Adrenal gland (tissue), 12 donors: Measurements from ENCODE around the gene HM13. TPM values are rescaled to one million over a fixed set of nuclear protein-coding genes. Genes with fewer than 3 reads are reported as not detected.
"Not testable (repeated sequence)": the region's sequence is repeated elsewhere in the genome, so short reads cannot be mapped to it uniquely, and the experiment has no call there.

Experiments
- DNase-seq, 7 donors: peaks; one replicate each; pipeline ENCODE4 v3.0.0-alpha.2; 2019 to 2020
- H3K27ac ChIP-seq, 5 donors: fragments of 200-600 bp; sonication (generic) in 4 of 5; 1 replicate in 3 of 5; 2 replicates in 2 of 5; pipeline versions ENCODE4 v1.5.1 to v1.8.0; 2016 to 2020; ENCODE audit warnings: mild to moderate bottlenecking in 1 of 5
- H3K27me3 ChIP-seq: fragments of 200-600 bp; 2 replicates; pipeline ENCODE4 v1.8.0; 2021
- H3K36me3 ChIP-seq, 2 donors: fragments of 200-600 bp; replicated peaks in 1 of 2; 1 replicate in 1 of 2; 2 replicates in 1 of 2; pipeline versions ENCODE4 v1.5.1 to v1.8.0; 2018 to 2022
- H3K4me1 ChIP-seq, 2 donors: fragments of 200-600 bp; replicated peaks in 1 of 2; 1 replicate in 1 of 2; 2 replicates in 1 of 2; pipeline versions ENCODE4 v1.5.1 to v1.8.0; 2018 to 2021
- H3K4me3 ChIP-seq, 4 donors: fragments of 200-600 bp; sonication (generic) in 3 of 4; one replicate each; pipeline ENCODE4 v1.5.1; 2016 to 2018
- H3K9me3 ChIP-seq, 3 donors: fragments of 200-600 bp; sonication (generic) in 1 of 3; replicated peaks in 1 of 3; 1 replicate in 2 of 3; 2 replicates in 1 of 3; pipeline versions ENCODE4 v1.5.1 to v1.8.0; 2016 to 2021
- POLR2A ChIP-seq, 2 donors: fragments of 450-650 bp; IDR thresholded peaks; one replicate each; pipeline ENCODE4 v1.6.1; 2017; ENCODE audit warnings: antibody characterized with exemption in 2 of 2, mild to moderate bottlenecking in 2 of 2, moderate library complexity in 1 of 2
- WGBS, 4 donors: extraction: QIAGEN DNeasy Blood & Tissue Kit in 2 of 4; methylation state at CpG; one replicate each; pipeline versions ENCODE4 v1.1.5 to v1.1.7; 2013 to 2017; 5-methylcytosine and 5-hydroxymethylcytosine counted together
- intact Hi-C, 2 donors: fragments of 100-400 bp; cut with DNase I; formaldehyde crosslinking; loops; one replicate each; pipeline versions ENCODE4 v1.14.1 to v1.15.0; 2022 to 2023
- polyA plus RNA-seq, 3 donors: library from polyadenylated mRNA; stranded (reverse); fragments of 200-250 nt in 2 of 3; fragments of 350-450 nt in 1 of 3; fragmentation: Illumina TruSeq in 1 of 3; extraction: RNeasy Lipid Tissue Mini Kit (QIAGEN cat#74804) in 1 of 3; gene quantifications; one replicate each; pipeline ENCODE4 v1.2.3, GENCODE V29; 2013 to 2014
- total RNA-seq, 9 donors: library from RNA; depleted of rRNA in 4 of 9; stranded (reverse); fragments of >200 nt in 4 of 9; fragments of 120-200 nt in 1 of 9; fragmentation: NEBNext Ultra II Directional in 1 of 9; extraction: Animal tissue kit (Norgen Biotek cat#: 25700) in 1 of 9; gene quantifications; one replicate each; pipeline versions ENCODE4 v1.1.0 to v1.2.4, GENCODE V29; 2013 to 2023
- TF ChIP-seq, protein P1 (sequence below), 6 experiments: fragments of 450-650 bp in 4 of 6; fragments of 200-600 bp in 2 of 6; sonication (generic) in 1 of 6; IDR thresholded peaks; 1 replicate in 5 of 6; 2 replicates in 1 of 6; pipeline versions ENCODE4 v1.5.1 to v1.8.0; 2016 to 2021; ENCODE audit warnings: antibody characterized with exemption in 6 of 6, mild to moderate bottlenecking in 2 of 6, moderate library complexity in 1 of 6
- donor health status: healthy with polysubstance abuse.
- donor health status: Bipolar disorder and iron deficiency.
- donor health status: DM: yes; HTN: yes; CAD: no.
- donor health status: DM: no; HTN: no; CAD: no.
- donor health status: DM: no; HTN: no; CAD: no.
- donor health status: DM: yes; HTN: yes; CAD: no.

Gene HM13
- total and polyA plus RNA-seq, 12 donors = 48.5 to 356 (median 157) TPM

- Histone ChIP-seq H3K4me3 (peak overlapping the region in 2 of 4 donors; percentile 35 to 49), H3K9me3 (no peaks in the 10 kb centered on the region), H3K36me3 (peaks cover 0 to 5% of the 10 kb centered on the region in 2 donors), H3K27ac (peak overlapping the region; percentile 64 to 95 (median 93)), H3K4me1 (peaks cover 13 to 24% of the 10 kb centered on the region in 2 donors), H3K27me3 (no peaks in the 10 kb centered on the region)
- 0 to 1% (median 1%) methylated on average over 13 to 63 of the region's 63 CpGs for WGBS, 4 donors
- DNase-seq = peak; percentile 96 to 99 (median 98)
- intact Hi-C loops = loop anchor here in 1 of 2 donors (5.0 kb wide), 1 partner anchor 149 kb away; the partner anchor contains the start of gene BCL2L1
- TF ChIP-seq POLR2A (IDR thresholded peaks at IDR 0.05) = peak; percentile 93 to 95
- TF ChIP-seq, protein P1, sequence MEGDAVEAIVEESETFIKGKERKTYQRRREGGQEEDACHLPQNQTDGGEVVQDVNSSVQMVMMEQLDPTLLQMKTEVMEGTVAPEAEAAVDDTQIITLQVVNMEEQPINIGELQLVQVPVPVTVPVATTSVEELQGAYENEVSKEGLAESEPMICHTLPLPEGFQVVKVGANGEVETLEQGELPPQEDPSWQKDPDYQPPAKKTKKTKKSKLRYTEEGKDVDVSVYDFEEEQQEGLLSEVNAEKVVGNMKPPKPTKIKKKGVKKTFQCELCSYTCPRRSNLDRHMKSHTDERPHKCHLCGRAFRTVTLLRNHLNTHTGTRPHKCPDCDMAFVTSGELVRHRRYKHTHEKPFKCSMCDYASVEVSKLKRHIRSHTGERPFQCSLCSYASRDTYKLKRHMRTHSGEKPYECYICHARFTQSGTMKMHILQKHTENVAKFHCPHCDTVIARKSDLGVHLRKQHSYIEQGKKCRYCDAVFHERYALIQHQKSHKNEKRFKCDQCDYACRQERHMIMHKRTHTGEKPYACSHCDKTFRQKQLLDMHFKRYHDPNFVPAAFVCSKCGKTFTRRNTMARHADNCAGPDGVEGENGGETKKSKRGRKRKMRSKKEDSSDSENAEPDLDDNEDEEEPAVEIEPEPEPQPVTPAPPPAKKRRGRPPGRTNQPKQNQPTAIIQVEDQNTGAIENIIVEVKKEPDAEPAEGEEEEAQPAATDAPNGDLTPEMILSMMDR (IDR thresholded peaks at IDR 0.05) = peak in 1 of 6 experiments; percentile 15
These were observed 58.7 kb downstream of the HM13 start for GRCh38 chr20:31572701-31573554.

GRCh38 chr20:31573555-31574321 is 59.5 kb downstream of the HM13 start:
- no peak for TF ChIP-seq POLR2A (IDR thresholded peaks at IDR 0.05)
- TF ChIP-seq, protein P1 (IDR thresholded peaks at IDR 0.05) = no peak
- no peaks in the 10 kb centered on the region for H3K36me3 ChIP-seq
- WGBS, 4 donors = 34 to 39% (median 38%) methylated on average over 19 of the region's 19 CpGs
- no peak for DNase-seq
- H3K9me3 ChIP-seq = no peaks in the 10 kb centered on the region
- peak overlapping the region; percentile 46 to 95 (median 93) for H3K27ac ChIP-seq
- no peaks in the 10 kb centered on the region for H3K27me3 ChIP-seq
- intact Hi-C loops = loop anchor here in 1 of 2 donors (5.0 kb wide), 1 partner anchor 149 kb away; the partner anchor contains the start of gene BCL2L1
- peaks cover 13 to 24% of the 10 kb centered on the region in 2 donors for H3K4me1 ChIP-seq
- H3K4me3 ChIP-seq = peak overlapping the region in 2 of 4 donors; percentile 35 to 49

DNA sequence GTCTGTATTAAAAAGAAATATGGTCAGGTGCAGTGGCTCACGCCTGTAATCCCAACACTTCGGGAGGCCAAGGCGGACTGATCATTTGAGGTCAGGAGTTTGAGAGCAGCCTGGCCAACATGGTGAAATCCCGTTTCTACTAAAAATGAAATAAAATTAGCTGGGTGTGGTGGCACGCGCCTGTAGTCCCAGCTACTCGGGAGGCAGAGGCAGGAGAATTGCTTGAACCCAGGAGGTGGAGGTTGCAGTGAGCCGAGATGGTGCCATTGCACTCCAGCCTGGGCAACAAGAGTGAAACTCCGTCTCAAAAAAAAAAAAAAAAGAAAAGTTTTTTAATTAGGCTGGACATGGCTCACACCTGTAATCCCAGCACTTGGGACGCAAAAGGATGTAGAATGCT is 60.7 kb downstream of the HM13 start:
- not testable (repeated sequence) for H3K27ac ChIP-seq, H3K27me3 ChIP-seq, H3K36me3 ChIP-seq, H3K9me3 ChIP-seq, H3K4me3 ChIP-seq, DNase-seq
- intact Hi-C loops = loop anchor here in 1 of 2 donors (5.0 kb wide), 1 partner anchor 147 kb away; the partner anchor contains the start of gene BCL2L1
- WGBS, 4 donors = 92 to 100% (median 95%) methylated on average over 9 to 10 of the region's 10 CpGs
- peaks cover 13 to 19% of the 10 kb centered on the region in 2 donors for H3K4me1 ChIP-seq

- no peak overlapping the region for H3K4me3 ChIP-seq
- no peak for TF ChIP-seq POLR2A (IDR thresholded peaks at IDR 0.05)
- TF ChIP-seq, protein P1 (IDR thresholded peaks at IDR 0.05) = no peak
- WGBS, 4 donors = 88 to 100% (median 98%) methylated on average over 2 of the region's 2 CpGs
- no peak for DNase-seq
- H3K27me3 ChIP-seq = no peaks in the 10 kb centered on the region
- intact Hi-C loops = no loop called here
- no peak overlapping the region for H3K27ac ChIP-seq
- no peaks in the 10 kb centered on the region for H3K36me3 ChIP-seq
- H3K4me1 ChIP-seq = peaks cover 13 to 19% of the 10 kb centered on the region in 2 donors
- H3K9me3 ChIP-seq = no peaks in the 10 kb centered on the region
These were observed 62.5 kb downstream of the HM13 start for GRCh38 chr20:31576751-31577150.
